GM20000 (cell line): ENCODE results near the gene SLC24A3.

Experiments used
- DNase-seq: peaks from one replicate; pipeline ENCODE4 v3.0.0; 2012; ENCODE audit warnings: low spot score
- CTCF ChIP-seq: IDR thresholded peaks from 2 replicates; pipeline ENCODE4 v1.5.1; 2012; ENCODE audit warnings: mild to moderate bottlenecking, control low read depth; ENCODE audit errors: extremely low read depth, missing control alignments

The SLC24A3 gene

DNA sequence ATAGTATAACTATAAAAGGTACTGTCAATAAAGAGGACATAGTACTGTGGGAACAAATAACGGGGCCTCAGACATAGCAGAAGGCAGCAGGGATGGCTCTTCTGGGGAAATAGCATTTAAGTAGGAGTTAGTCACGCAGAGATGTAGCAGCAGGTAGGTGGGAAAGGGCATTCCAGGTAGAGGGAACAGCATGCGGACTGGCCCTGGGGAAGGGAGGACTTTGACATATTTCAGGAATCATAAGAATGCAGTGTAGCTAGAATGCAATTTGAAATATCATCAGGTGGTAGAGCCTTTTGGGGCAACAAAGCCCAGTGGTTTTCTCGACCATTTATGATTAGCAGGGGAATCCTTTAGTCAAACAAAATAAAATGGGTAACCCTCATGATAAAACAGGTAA lies 191.1 kb downstream of the SLC24A3 start:
- no peak for TF ChIP-seq CTCF
- DNase-seq = no peak

- no peak for TF ChIP-seq CTCF
Measured at GRCh38 chr20:19404826-19405225, 192.4 kb downstream of the SLC24A3 start.

GRCh38 chr20:19405958-19406357 lies 193.5 kb downstream of the SLC24A3 start:
- TF ChIP-seq CTCF = no peak

More at GRCh38 chr20:19404826-19405225, 192.4 kb downstream of the SLC24A3 start:
- no peak for DNase-seq

GRCh38 chr20:19406381-19406780 lies 193.9 kb downstream of the SLC24A3 start:
- no peak for TF ChIP-seq CTCF
- no peak for DNase-seq

More at GRCh38 chr20:19405958-19406357, 193.5 kb downstream of the SLC24A3 start:
- DNase-seq = no peak

GRCh38 chr20:19407196-19407595 lies 194.8 kb downstream of the SLC24A3 start:
- TF ChIP-seq CTCF = no peak
- no peak for DNase-seq

DNA sequence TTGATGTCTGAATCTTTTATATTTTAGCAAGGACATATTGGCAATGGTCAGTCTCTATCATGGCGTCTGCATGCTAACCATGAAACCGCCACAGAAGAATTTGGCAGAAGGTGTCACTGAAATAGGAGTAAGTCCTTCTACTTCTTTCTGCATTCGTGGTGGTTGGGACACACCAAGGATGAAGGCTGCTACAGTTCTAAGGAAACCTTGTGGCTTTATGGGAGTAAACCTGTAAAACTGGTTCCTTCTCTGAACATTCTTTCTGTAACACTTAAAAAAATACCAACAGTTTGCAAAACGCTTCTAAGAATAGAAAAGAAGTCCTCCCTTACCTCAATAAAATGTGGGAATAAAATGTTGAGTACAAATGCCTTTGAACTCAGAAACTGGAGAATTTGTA lies 195.3 kb downstream of the SLC24A3 start:
- no peak for DNase-seq

DNA sequence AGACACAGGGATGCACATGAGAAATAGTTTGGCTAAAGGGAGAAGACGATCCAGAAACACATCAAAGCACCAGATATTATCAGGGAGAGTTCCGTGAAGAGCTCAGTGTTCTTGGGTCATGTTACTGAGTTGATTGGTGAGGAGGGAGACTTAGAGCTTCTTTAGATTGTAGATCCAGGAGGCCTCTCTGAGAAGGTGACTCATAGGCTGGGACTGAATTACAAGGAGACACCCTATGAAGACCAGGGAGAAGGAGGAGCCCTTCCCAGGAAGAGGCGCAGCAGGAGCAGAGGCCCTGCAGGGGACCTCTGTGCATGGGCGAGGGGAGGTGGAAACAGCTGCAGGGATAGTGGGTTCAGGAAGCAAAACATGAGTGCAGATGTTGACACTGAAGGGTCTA lies 196.5 kb downstream of the SLC24A3 start:
- TF ChIP-seq CTCF = no peak
- no peak for DNase-seq

More for the DNA sequence above, 195.3 kb downstream of the SLC24A3 start:
- no peak for TF ChIP-seq CTCF
